HG03565 (cell line): ENCODE results near the gene GPC3.
"Not testable (repeated sequence)": the region's sequence is repeated elsewhere in the genome, so short reads cannot be mapped to it uniquely, and the experiment has no call there.

Source experiments
- ATAC-seq: cut with Tn5 transposase; IDR thresholded peaks from one replicate; pipeline ENCODE4 v1.9.1; 2021; ENCODE audit warnings: mild to moderate bottlenecking, moderate library complexity; ENCODE audit not compliant: unreplicated experiment

Gene GPC3

GRCh38 chrX:133792198-133792953 lies 193.0 kb downstream of the GPC3 start:
- ATAC-seq, result no peak

DNA sequence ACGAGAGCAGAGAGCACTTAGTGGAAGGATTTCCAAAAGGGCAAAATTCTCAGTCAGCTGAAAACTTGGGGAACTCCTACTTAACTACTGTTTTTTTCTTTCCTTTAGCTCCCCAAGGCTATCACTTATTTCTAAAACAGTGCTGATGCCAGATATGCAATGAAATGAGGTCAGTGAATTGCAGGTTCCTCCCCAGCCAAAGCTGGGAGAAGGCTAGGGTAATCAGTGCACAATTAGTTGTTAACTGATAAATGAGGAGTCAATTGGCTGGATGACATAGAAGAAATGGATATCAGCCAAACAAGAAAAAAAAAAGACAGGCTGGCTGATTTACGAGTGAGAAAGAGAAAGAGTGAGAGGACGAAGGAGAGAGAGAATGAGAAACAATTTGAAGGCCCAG lies 195.6 kb downstream of the GPC3 start:
- ATAC-seq, result no peak

- ATAC-seq, result no peak
These were observed 199.0 kb downstream of the GPC3 start for GRCh38 chrX:133786382-133786781.

DNA sequence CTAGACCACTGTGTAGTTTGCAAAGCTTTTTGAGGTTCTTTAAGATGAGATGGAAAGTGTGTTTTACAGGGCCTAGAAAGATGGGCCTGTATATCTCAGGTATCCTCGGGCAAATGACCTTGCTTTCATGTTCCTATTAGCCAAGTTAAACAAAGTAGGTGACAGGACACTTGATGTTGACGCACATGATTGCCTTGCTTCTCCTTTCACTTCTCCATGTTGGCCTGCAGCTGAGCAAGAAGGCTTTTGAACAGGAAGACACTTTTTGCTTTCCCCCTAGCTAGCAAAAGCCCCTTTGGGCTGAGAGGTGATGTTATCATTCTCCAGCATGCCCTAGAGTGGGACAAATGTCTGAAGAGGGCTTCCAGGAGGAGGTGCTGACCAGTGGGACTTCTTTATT lies 202.1 kb downstream of the GPC3 start:
- peak; percentile 91 for ATAC-seq

DNA sequence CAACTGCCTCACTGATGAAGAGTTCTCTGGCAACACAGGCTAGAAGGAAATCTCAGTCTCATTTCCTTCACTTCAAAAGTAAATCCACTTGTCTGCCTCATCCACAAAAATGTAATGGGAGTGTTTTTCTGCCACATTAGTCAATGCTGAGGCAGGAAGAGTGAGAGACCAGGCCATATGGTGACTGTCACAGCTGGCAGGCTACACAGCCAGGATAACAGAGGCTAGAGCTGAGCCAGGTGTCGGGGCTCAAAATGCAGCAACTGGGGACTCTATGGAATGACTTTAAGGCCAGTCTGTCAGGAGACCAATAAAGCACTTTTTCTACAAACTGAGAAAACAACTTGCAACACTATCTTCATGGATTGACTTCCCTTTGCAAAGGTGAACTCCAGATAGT lies 204.2 kb downstream of the GPC3 start:
- no peak for ATAC-seq

DNA sequence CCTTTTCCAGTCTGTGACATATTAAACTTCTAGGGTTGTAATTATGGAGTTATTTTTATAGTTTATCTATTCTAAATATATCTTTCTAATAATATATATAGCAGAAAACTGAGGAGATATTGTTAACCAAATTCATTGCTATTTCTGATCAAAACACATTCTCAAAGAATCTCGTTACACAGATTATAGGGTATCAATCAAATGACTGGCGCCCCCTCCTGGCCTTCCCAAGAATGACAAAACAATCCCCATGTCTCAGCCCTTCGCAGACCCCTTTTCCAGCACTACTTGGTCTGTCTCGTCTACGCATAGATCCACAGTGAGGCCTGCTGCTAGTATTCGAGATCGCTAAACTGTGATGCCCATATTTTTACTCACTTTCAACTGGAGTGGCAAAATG lies 209.3 kb downstream of the GPC3 start:
- ATAC-seq, result no peak

- no peak for ATAC-seq
These were observed 210.6 kb downstream of the GPC3 start for GRCh38 chrX:133774807-133775206.

DNA sequence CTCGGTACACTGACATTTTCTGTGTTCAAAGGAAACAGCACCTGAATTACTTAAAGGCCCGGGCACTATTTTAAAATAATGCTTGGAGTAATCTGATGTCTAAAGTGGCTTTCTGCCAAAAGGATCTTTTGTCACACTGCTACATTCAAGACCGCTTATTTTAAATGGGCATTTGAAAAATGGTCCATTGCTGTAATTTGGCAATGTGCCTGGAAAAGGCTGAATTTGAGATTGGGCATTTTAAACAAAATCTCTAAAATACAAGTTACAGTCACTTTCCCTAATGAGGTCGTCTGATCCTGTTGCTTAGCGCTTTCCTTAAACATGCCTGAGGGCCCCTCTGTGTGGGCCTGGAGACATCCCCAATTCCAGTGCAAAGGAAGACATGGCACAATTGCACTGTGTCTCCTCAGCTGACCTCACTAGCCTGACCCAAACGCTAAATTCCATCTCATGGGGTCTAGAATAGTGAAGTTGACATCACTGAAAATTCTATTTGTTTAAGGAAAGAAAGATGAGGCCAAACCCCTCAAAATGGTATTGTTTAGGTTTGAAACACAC lies 214.2 kb downstream of the GPC3 start:
- no peak for ATAC-seq

- ATAC-seq, result not testable (repeated sequence)
These were observed 222.3 kb downstream of the GPC3 start for GRCh38 chrX:133762976-133763548.

GRCh38 chrX:133754657-133755056 lies 230.7 kb downstream of the GPC3 start:
- ATAC-seq, result no peak

DNA sequence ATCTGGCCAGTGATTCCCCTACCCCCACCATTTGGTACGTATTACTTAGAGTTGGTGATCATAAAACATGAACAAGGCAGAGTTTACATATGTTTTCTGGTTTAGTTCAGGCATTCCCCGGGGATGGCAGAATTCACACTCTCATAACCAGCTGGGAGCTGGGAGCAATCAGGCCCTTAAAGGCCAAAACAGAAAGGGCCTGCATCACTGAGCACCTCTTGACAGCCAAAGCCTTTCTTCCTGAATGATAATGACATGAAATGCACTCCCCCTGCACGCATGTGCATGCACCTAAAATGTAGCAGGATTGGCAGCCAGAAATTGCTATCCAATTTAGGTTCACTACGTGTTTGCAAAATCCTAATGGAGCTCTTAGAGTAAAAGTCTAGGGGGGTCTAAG lies 235.4 kb downstream of the GPC3 start:
- ATAC-seq, result no peak

DNA sequence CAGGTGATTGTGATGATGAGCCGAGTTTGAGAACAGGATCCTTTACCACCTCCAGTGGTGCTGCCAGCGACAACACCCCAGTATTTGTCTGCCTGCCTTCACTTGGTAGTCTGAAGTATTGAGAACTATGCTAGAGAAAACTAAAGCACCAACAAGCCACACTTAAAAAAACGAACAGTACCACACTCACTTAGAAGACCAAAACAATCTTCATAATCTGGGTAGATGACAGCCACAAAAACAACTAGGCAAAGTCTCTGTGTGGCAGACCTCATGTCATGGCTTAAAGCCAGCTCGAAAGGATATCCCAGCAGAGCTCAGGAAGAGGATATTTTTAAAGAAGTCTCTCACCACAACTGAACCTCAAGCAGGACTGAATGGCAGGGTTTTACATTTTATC lies 236.0 kb downstream of the GPC3 start:
- ATAC-seq, result no peak

GRCh38 chrX:133747196-133747595 lies 238.2 kb downstream of the GPC3 start:
- no peak for ATAC-seq

- ATAC-seq, result no peak
These were observed 238.8 kb downstream of the GPC3 start for GRCh38 chrX:133746593-133746992.

DNA sequence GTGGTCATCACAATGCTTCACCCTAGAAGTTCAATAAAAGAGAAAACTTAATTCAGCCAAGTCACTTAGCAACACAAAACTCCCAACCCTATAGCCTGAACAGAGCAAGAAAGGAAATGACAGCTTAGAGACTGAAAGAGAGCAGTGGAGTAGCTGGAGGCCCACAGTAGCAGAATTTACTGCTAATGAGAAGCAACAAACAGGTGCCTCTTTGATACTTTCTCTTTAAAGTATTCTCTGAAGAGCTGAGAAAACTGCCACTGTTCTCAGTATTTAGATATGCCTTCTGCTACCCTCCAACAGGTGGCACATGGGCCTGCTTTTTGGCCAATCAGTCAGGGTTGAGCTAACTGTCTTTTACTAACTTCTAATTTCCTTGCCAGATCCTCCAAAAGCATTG lies 240.0 kb downstream of the GPC3 start:
- ATAC-seq, result peak; percentile 51

DNA sequence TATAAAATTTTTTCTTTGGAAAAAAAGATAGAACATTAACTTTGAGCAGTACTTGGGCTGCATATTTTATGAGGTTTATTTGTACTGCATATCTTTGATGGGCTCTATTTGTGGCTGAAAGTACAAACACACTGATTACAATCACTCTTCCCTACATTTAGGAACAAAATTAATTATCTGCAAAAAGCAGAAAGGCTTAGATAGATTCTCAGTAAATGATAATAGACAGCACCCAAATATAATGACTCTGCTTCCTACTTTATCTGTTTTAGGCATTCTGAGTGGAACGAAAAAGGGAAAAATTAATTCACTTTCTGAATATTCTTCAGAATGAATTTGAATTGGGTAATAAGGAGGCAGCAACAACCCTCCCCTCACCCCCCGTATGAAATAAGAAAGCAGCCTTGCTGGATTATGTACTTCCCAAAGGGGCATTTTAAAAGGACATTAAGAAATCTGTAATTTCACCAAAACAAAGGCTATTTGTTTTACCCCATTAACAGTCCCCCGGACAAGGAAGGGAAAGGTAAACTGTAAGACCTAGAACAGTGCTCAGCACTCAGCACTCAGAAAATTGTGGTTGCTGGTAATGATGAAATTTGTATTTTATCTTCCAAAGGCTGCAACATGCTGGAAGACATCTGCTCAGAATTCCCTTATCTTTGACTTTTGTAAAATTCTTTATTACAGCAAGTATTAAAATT lies 242.6 kb downstream of the GPC3 start:
- no peak for ATAC-seq

- ATAC-seq, result no peak
These were observed 244.1 kb downstream of the GPC3 start for GRCh38 chrX:133741303-133741702.

DNA sequence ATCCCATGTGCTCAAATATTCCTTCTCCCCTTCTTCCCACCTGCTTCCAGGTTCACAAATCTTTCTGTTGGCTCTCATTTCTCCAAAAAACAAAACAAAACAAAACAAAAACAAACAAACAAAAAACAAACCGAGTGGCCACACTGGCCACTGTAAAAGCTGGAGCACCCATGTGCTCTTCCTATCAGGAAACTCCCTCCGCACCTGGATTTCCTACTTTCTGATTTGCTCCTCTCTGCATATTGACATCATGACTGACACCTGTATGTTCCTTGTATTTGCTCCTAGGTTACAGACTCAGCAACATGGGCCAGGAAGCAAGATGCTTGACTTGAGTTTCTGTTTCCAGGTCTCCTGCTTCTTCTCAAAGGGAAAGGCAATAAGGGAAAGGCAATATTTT lies 258.8 kb downstream of the GPC3 start:
- ATAC-seq, result no peak

GRCh38 chrX:133726211-133726630 lies 259.2 kb downstream of the GPC3 start:
- ATAC-seq, result no peak

GRCh38 chrX:133723930-133724329 lies 261.5 kb downstream of the GPC3 start:
- ATAC-seq, result no peak

GRCh38 chrX:133722756-133723155 lies 262.6 kb downstream of the GPC3 start:
- ATAC-seq, result no peak

DNA sequence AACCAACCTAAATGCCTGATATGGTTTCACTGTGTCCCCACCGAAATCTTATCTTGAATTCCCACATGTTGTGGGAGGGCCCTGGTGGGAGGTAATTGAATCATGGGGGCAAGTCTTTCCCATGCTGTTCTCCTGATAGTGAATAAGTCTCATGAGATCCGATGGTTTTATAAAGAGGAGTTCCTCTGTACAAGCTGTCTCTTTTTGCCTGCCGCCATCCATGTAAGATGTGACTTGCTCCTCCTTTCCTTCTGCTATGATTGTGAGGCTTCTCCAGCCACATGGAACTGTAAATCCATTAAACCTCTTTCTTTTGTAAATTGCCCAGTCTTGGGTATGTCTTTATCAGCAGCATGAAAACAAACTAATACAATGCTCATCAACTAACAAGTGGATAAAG lies 265.1 kb downstream of the GPC3 start:
- not testable (repeated sequence) for ATAC-seq
